SK-N-MC (cell line): ENCODE data around the gene SMIM3.

Source experiments
- EZH2 ChIP-seq: fragments of 200-600 bp; sonication (generic); IDR thresholded peaks from one replicate; pipeline ENCODE4 v1.6.1; 2017; ENCODE audit warnings: antibody characterized with exemption
- FOXP2 ChIP-seq: optimal IDR thresholded peaks from 2 replicates; pipeline ENCODE3; 2011; ENCODE audit warnings: mild to moderate bottlenecking, moderate library complexity; ENCODE audit not compliant: insufficient read depth; ENCODE audit errors: extremely low read length, control extremely low read depth
- POLR2AphosphoS5 ChIP-seq: IDR thresholded peaks from 2 replicates; pipeline ENCODE4 v1.6.1; 2012; ENCODE audit warnings: mild to moderate bottlenecking, low read depth, low read length, borderline replicate concordance

GRCh38 chr5:150804388-150804787 is 25.8 kb downstream of the SMIM3 start:
- no peak for TF ChIP-seq POLR2AphosphoS5
- TF ChIP-seq EZH2, result no peak
- no peak for TF ChIP-seq FOXP2
